HepG2 (cell line): ENCODE data around the gene LMAN2. TPM values are rescaled to one million over a fixed set of nuclear protein-coding genes. Genes with fewer than 3 reads are reported as not detected.

Source experiments
- ATF1 ChIP-seq: IDR thresholded peaks from 2 replicates; pipeline ENCODE4 v1.6.1; 2016; ENCODE audit warnings: mild to moderate bottlenecking, control low read depth
- HMGA1 ChIP-seq: sonication (generic); formaldehyde crosslinking; conservative IDR thresholded peaks from 2 replicates; pipeline ENCODE4 v1.4.0; 2020; ENCODE audit warnings: missing genetic modification reagents
- KLF16 ChIP-seq, 2 experiments: sonication (generic) in 1 of 2; formaldehyde crosslinking in 1 of 2; IDR thresholded peaks; 2 replicates each; pipeline versions ENCODE4 v1.6.1 to v1.8.0; 2016 to 2023; ENCODE audit warnings: missing genetic modification reagents in 2 of 2, missing compliant biosample characterization in 1 of 2
- MEF2D ChIP-seq: sonication (generic); formaldehyde crosslinking; IDR thresholded peaks from 2 replicates; pipeline ENCODE4 v1.5.1; 2020; ENCODE audit warnings: mild to moderate bottlenecking, missing genetic modification reagents
- REL ChIP-seq: sonication (generic); formaldehyde crosslinking; conservative IDR thresholded peaks from 2 replicates; pipeline ENCODE4 v1.8.0; 2022; ENCODE audit warnings: mild to moderate bottlenecking, missing genetic modification reagents, moderate library complexity
- SKI ChIP-seq: fragments of 450-650 bp; IDR thresholded peaks from one replicate; pipeline ENCODE4 v1.6.1; 2018; ENCODE audit warnings: mild to moderate bottlenecking; ENCODE audit not compliant: partially characterized antibody
- ZNF124 ChIP-seq: sonication (generic); formaldehyde crosslinking; IDR thresholded peaks from 2 replicates; pipeline ENCODE4 v1.4.0; 2020; ENCODE audit warnings: missing genetic modification reagents
- ZNF577 ChIP-seq: sonication (generic); formaldehyde crosslinking; IDR thresholded peaks from 2 replicates; pipeline ENCODE4 v1.4.0; 2020; ENCODE audit warnings: mild to moderate bottlenecking, low read depth, missing genetic modification reagents, borderline replicate concordance
- polyA plus RNA-seq, 8 experiments: library from polyadenylated mRNA; depleted of rRNA in 3 of 8; stranded (reverse) in 7 of 8; unstranded in 1 of 8; fragments of >200 nt; fragmentation: Illumina TruSeq in 4 of 8; extraction: Trizol in 4 of 8; gene quantifications; 2 replicates each; pipeline versions ENCODE4 v1.2.1 to v1.2.3, GENCODE V29; 2011 to 2016; ENCODE audit warnings: low read depth in 4 of 8, missing spikeins in 1 of 8, mixed read lengths in 1 of 8; ENCODE audit not compliant: insufficient read depth in 1 of 8
- total RNA-seq, 5 experiments: library from RNA; depleted of rRNA; stranded (reverse); fragments of >200 nt; fragmentation: Illumina TruSeq; extraction: Trizol; gene quantifications; 2 replicates each; pipeline ENCODE4 v1.2.3, GENCODE V29; 2016; ENCODE audit warnings: low read depth in 1 of 5
- TF ChIP-seq, protein P1 (sequence below), 2 experiments: sonication (generic) in 1 of 2; formaldehyde crosslinking in 1 of 2; IDR thresholded peaks; 2 replicates each; pipeline versions ENCODE4 v1.6.1 to v1.9.0; 2014 to 2022; ENCODE audit warnings: antibody characterized with exemption in 1 of 2, borderline replicate concordance in 1 of 2, inconsistent platforms in 1 of 2, low read depth in 1 of 2, missing genetic modification reagents in 1 of 2
- TF ChIP-seq, protein P2 (sequence below): fragments of 450-650 bp; IDR thresholded peaks from 2 replicates; pipeline ENCODE4 v1.6.1; 2017
- TF ChIP-seq, protein P3 (sequence below): sonication (generic); formaldehyde crosslinking; IDR thresholded peaks from 2 replicates; pipeline ENCODE4 v1.4.0; 2020; ENCODE audit warnings: missing genetic modification reagents
- TF ChIP-seq, protein P4 (sequence below): sonication (generic); formaldehyde crosslinking; IDR thresholded peaks from 2 replicates; pipeline ENCODE4 v1.9.0; 2021; ENCODE audit warnings: missing genetic modification reagents, mild to moderate bottlenecking, borderline replicate concordance
- TF ChIP-seq, protein P5 (sequence below): sonication (generic); formaldehyde crosslinking; IDR thresholded peaks from 2 replicates; pipeline ENCODE4 v1.4.0; 2020; ENCODE audit warnings: missing genetic modification reagents

The LMAN2 gene
- total and polyA plus RNA-seq, 2 of the 13 experiments (the other 11 are each of a cell fraction or from before 2014, with no cell fraction given): 191 to 197 TPM

DNA sequence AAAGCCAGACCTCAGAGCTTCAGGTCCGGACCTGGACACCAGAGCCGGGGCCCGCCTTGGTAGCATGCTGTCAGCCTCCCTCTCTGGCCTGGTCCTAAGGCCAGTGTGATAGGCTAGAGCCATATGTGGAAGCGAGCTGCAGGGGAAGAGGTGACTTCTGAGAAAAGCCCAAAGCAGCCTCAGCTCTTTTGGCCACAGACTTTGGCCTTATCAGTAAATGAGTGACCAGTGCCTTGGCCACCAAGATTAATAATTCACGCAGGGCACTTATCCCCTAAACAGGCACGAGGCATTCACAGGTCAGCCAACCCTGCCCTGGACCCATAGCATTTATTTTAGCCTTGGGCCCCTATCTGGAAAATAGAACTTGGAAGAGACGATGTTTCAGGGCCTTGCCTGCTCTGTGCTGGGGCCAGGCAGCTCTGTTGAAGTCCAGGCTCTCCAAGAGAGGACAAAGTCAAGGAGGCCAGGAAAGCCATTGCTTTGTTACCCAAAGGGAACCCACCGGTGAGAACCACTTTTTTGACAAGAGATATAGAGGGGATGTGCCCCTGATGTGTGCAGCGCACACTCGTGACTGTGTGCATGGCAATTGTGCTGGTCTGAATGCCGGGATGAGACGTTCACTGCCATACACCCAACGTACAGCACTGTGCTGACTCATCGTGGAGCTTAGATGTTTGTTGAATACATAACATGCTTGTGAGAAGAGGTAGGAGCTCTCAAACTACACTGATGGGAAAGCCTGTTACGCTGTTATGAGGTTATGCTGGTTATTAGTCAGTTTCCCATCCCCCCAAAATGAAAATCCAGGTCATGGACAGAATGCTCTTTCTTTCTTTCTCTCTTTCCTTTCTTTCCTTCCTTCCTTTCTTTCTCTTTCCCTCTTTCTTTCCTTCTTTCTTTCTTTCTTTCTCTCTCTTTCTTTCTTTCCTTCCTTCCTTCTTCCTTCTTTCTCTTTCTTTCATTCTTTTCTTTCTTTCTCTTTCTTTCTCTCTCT lies 27.7 kb upstream of the LMAN2 start (continued):
- TF ChIP-seq, protein P1, sequence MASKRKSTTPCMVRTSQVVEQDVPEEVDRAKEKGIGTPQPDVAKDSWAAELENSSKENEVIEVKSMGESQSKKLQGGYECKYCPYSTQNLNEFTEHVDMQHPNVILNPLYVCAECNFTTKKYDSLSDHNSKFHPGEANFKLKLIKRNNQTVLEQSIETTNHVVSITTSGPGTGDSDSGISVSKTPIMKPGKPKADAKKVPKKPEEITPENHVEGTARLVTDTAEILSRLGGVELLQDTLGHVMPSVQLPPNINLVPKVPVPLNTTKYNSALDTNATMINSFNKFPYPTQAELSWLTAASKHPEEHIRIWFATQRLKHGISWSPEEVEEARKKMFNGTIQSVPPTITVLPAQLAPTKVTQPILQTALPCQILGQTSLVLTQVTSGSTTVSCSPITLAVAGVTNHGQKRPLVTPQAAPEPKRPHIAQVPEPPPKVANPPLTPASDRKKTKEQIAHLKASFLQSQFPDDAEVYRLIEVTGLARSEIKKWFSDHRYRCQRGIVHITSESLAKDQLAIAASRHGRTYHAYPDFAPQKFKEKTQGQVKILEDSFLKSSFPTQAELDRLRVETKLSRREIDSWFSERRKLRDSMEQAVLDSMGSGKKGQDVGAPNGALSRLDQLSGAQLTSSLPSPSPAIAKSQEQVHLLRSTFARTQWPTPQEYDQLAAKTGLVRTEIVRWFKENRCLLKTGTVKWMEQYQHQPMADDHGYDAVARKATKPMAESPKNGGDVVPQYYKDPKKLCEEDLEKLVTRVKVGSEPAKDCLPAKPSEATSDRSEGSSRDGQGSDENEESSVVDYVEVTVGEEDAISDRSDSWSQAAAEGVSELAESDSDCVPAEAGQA (IDR thresholded peaks at IDR 0.05; ENCODE audit: low read depth): no peak
- TF ChIP-seq, protein P1 (CRISPR knock-in tag; IDR thresholded peaks at IDR 0.05; ENCODE audit: borderline replicate concordance): peak; percentile 51; the same call in 1 of the 2 replicates
- TF ChIP-seq, protein P2, sequence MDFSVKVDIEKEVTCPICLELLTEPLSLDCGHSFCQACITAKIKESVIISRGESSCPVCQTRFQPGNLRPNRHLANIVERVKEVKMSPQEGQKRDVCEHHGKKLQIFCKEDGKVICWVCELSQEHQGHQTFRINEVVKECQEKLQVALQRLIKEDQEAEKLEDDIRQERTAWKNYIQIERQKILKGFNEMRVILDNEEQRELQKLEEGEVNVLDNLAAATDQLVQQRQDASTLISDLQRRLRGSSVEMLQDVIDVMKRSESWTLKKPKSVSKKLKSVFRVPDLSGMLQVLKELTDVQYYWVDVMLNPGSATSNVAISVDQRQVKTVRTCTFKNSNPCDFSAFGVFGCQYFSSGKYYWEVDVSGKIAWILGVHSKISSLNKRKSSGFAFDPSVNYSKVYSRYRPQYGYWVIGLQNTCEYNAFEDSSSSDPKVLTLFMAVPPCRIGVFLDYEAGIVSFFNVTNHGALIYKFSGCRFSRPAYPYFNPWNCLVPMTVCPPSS: no peak
- no peak for TF ChIP-seq HMGA1 (CRISPR knock-in tag)
- no peak for TF ChIP-seq ATF1 (CRISPR knock-in tag)
- TF ChIP-seq, protein P3, sequence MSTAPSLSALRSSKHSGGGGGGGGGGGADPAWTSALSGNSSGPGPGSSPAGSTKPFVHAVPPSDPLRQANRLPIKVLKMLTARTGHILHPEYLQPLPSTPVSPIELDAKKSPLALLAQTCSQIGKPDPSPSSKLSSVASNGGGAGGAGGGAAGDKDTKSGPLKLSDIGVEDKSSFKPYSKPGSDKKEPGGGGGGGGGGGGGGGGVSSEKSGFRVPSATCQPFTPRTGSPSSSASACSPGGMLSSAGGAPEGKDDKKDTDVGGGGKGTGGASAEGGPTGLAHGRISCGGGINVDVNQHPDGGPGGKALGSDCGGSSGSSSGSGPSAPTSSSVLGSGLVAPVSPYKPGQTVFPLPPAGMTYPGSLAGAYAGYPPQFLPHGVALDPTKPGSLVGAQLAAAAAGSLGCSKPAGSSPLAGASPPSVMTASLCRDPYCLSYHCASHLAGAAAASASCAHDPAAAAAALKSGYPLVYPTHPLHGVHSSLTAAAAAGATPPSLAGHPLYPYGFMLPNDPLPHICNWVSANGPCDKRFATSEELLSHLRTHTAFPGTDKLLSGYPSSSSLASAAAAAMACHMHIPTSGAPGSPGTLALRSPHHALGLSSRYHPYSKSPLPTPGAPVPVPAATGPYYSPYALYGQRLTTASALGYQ (CRISPR knock-in tag): peak; percentile 65; the same call in 1 of the 2 replicates
- TF ChIP-seq, protein P4, sequence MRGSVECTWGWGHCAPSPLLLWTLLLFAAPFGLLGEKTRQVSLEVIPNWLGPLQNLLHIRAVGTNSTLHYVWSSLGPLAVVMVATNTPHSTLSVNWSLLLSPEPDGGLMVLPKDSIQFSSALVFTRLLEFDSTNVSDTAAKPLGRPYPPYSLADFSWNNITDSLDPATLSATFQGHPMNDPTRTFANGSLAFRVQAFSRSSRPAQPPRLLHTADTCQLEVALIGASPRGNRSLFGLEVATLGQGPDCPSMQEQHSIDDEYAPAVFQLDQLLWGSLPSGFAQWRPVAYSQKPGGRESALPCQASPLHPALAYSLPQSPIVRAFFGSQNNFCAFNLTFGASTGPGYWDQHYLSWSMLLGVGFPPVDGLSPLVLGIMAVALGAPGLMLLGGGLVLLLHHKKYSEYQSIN (CRISPR knock-in tag): no peak
- TF ChIP-seq, protein P5, sequence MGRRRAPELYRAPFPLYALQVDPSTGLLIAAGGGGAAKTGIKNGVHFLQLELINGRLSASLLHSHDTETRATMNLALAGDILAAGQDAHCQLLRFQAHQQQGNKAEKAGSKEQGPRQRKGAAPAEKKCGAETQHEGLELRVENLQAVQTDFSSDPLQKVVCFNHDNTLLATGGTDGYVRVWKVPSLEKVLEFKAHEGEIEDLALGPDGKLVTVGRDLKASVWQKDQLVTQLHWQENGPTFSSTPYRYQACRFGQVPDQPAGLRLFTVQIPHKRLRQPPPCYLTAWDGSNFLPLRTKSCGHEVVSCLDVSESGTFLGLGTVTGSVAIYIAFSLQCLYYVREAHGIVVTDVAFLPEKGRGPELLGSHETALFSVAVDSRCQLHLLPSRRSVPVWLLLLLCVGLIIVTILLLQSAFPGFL (CRISPR knock-in tag): no peak
- 0 out of 2 replicates have a peak, but pooled peaks have one; percentile 33 for TF ChIP-seq ZNF124 (CRISPR knock-in tag)
- TF ChIP-seq REL: no peak
- TF ChIP-seq ZNF577 (CRISPR knock-in tag): no peak
- no peak for TF ChIP-seq SKI
- 0 out of 2 replicates have a peak, but pooled peaks have one; percentile 35 for TF ChIP-seq MEF2D (CRISPR knock-in tag)
- TF ChIP-seq KLF16 (CRISPR knock-in tag; IDR thresholded peaks at IDR 0.05): peak in 1 of 2 experiments; percentile 52; a peak in 1 of 4 replicates
